Measurements from ENCODE around the gene FOCAD.
A peak's percentile ranks its signal among the peaks of the same experiment; 100 is the strongest.
"Not testable (repeated sequence)": the region's sequence is repeated elsewhere in the genome, so short reads cannot be mapped to it uniquely, and the experiment has no call there.

Gene FOCAD

DNA sequence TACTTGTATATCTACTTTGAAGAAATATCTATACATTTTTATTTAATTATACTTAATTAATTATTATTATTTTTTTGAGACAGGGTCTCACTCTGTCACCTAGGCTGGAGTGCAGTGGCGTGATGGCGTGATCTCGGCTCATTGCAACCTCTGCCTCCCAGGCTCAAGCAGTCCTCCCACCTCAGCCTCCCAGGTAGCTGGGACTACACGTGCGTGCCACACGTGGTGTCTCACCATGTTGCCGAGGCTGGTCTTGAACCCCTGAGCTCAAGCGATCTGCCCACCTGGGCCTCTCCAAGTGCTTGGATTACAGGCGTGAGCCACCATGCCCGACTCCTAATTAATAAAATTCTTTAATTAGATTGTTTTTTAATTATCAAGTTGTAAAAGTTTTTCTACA lies 10.5 kb upstream of the FOCAD start:
- not testable (repeated sequence) for DNase-seq (ENCODE audit: low read depth)

DNA sequence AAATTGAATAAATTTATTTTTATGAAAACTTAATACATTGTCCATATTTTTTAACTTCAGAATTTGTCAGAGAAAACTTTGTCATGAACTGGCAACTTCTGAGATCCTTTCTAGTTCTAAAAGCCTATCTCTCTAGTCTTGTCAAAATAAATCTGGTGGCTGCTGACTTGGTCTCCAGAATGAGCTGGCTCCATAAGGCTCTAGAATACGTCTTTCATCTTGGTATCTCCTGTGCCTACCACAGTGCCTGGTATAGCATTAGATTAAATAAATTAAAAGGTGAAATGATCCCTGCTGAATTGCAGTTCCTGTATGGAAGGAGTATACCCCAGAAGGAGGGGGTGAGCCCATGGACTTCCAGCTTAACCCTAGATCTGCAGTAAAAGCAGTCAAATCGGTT lies 2.6 kb upstream of the FOCAD start:
- DNase-seq (ENCODE audit: low read depth) = no peak

GRCh38 chr9:20683351-20684034 lies 566 bp upstream of the FOCAD start:
- DNase-seq (ENCODE audit: low read depth) = peak; percentile 25

- no peak for DNase-seq (ENCODE audit: low read depth)
These were observed 1.0 kb downstream of the FOCAD start for GRCh38 chr9:20684875-20685696.

DNA sequence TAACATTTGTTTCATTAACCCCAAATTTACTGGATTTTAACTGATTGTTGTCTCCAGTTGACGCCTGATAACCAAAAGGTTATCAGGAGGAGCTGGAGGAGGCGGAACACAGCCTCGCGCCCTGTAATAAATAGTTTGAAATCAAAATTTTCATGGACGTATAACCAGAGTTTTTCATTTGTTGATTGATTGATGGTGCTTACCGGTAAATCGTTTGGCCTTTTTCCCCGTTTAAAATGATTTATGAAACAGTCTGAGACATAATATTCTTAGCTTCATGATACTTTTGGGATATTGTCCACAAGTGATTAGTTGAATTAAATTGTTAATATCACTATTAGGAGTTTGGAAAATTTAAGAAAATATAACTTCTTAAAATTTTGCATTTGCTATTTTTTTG lies 1.7 kb downstream of the FOCAD start:
- no peak for DNase-seq (ENCODE audit: low read depth)

DNA sequence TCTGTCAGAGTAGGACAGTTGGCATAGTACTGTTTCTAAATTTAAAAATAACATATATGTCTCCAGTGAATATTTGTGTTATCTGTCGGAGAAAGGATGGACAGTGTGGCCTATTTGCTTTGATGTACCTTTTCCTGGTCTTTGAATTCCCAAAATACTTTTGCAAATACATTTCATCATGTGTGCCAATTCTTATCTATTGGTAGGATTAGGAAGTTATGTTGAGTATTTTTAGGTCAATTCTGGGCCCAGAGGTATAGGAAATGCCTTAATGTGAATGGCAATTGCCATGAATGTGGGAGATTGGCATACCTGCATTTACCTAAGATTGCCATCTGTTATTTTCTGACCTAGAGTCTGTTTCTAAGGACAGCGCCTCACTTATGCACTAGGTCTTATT lies 5.8 kb downstream of the FOCAD start:
- no peak for DNase-seq (ENCODE audit: low read depth)

GRCh38 chr9:20692554-20692953 lies 8.5 kb downstream of the FOCAD start:
- DNase-seq (ENCODE audit: low read depth) = no peak

- no peak for DNase-seq (ENCODE audit: low read depth)
These were observed 9.0 kb downstream of the FOCAD start for GRCh38 chr9:20693068-20693467.

GRCh38 chr9:20694248-20694647 lies 10.2 kb downstream of the FOCAD start:
- DNase-seq (ENCODE audit: low read depth) = no peak

DNA sequence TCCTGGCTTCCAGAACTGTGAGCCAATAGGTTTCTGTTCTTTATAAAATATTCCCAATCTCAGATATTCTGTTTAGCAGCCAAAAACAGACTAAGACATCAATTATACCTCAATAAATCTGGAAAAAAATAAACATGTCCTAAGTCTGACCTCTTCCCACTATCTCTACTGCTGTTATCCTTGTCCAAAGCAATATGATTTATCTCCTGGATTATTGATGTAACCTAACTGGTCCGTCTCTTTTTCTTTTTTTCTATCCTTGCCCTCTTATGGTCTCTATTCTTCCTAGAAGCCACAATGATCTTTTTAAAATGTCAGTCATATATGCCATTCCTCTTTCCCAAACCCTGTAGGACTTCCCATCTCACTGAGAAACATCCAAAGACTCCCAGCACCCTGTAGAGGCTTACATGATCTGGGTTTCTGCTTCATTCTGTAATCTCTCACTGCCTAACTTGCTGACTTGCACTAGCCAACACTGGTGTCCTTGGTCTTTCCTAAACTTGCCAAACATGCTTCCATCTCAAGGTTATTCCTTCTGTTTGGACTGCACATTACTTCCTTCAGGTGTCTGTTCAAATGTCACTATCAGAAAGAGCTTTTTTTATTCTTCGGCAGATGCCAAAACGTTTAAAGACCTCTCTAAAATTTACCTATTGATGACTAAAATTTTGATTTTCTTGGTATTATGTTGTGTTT lies 13.1 kb downstream of the FOCAD start:
- no peak for DNase-seq (ENCODE audit: low read depth)

DNA sequence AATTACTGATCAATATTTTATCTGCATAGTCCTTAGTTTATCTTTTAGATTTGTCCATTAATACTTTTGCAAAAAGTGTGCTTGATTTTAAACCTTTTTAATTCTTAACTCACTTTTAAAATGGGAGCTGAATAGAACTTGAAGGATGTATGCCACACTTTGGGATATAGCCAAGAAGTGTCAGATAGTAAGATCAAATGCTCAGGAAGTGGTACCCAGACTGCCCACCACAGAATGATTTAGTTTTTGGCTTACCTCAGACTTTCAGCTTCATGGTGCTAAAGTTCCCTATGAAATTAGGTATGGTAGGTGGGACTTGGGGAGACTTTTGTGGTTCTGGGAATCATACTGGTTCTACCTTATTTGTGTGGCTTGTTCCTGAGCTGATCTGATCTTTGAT lies 14.7 kb downstream of the FOCAD start:
- no peak for DNase-seq (ENCODE audit: low read depth)

GRCh38 chr9:20701060-20701459 lies 17.0 kb downstream of the FOCAD start:
- DNase-seq (ENCODE audit: low read depth) = no peak

DNA sequence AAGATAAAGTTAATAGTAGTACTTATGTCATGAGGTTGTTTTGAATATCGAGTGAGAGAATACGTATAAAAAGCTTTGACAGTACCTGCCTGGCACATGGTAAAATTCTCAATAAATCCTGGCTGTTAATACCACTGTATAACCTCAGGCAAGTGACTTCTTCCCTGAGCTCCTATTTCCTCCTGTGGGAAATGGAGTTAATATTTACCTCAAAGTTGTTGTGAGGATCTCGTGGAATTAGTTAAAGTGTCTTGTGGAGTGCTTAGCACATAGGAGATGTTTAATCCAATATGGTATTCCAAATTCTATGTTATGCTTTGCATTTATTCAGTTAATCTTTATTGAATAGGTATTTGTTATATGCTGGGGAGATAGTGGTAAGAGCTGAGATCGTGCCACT lies 18.5 kb downstream of the FOCAD start:
- DNase-seq (ENCODE audit: low read depth) = no peak

DNA sequence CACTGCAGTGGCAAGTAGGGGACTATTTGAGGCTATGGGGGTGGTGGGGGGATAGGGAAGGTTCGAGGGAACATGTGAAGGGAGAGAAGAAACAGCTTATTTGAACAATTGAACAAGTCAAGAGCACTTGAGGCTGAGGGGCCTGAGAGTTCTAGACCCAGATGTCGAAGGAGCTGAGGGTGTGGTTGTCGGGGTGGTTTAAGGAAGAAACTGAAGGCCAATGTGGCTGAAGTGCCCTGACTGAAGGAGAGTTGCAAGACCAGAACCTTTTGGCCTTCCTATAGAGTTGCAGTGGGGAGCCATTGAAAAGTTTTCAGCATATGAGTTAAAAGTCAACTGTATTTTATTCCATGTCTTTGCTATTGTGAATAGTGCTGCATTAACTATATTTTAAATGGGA lies 19.1 kb downstream of the FOCAD start:
- DNase-seq (ENCODE audit: low read depth) = no peak

GRCh38 chr9:20707708-20708107 lies 23.6 kb downstream of the FOCAD start:
- no peak for DNase-seq (ENCODE audit: low read depth)

GRCh38 chr9:20713172-20713571 lies 29.1 kb downstream of the FOCAD start:
- no peak for DNase-seq (ENCODE audit: low read depth)

DNA sequence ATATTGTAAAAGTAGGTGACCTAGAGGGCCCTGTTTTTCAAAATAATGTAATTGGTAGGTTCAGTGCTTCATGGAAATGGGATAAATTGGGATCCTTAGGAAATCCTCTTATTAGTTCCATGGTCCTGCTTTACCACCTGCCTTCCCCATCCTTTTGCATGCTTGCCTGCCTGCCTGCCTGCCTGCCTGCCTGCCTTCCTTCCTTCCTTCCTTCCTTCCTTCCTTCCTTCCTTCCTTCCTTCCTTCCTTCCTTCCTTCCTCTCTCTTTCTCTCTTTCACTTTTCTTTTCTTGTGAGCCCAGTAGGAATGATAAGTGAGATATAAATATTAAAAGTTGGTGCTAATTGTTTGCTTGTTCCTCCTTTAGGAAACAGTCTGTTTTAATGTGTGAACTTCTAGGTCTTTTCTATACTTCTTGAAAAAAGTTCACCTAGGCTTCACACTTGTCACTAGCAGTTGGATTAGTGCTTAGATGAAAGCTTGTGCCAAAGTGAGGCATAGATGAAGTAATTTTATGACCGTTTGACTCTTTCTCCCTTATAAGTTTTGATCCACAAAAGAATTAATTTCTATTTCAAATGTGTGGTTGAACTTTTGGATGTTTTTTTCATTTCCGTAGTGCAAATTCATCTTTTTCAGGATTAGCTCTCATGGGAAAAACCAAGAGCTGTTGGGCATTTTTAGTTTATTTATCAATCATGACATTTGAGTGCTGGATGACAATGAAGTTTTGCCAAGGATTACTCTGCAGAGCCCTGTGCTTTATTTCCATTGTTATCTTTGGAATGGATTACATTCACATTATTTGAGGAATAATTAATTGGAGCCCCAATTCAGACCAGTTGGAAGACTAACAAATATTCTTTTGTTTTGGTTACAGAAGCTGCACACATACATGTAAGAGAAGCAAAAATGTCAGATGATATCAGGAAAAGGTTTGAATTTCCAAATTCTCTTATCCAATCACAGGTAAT lies 30.7 kb downstream of the FOCAD start:
- no peak for DNase-seq (ENCODE audit: low read depth)

- no peak for DNase-seq (ENCODE audit: low read depth)
These were observed 38.2 kb downstream of the FOCAD start for GRCh38 chr9:20722221-20722620.

DNA sequence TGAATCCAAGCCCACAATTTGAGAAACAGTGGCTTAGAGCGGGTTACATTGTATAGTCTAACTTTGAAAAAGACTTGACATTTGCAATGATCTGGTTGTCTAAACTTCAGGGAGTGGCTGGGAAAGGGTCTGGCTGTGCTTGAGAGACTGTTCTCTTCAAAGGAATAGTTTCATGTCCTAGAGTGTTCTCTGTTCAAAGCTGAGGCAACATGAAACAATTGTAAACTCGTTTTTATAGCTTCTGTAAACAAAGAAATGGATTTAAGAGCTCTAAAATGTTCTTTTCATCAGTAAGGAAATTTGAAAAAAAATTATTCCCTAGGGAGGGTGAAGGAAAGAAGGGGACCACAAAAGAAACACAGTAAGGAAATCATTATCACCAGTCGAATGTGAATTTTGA lies 41.6 kb downstream of the FOCAD start:
- DNase-seq (ENCODE audit: low read depth) = no peak

DNA sequence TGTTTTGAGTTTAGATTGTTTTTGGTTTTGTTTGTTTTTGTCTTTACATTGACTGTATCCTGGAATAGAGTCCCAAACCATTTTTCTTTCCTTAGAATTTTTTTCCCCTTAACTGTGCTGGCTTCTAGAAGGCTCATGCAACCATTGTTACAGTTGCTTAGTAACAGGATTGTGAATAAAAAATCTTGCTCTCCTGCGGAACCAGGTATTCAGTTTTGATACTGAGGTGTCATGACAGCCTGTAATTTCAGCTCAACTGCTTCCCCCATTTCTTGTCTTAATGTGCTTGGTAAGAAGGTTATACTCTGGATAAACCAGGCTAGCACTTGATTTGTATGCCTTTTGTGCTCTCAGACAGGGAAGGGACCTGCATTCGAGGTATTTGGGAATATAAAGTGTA lies 42.1 kb downstream of the FOCAD start:
- DNase-seq (ENCODE audit: low read depth) = no peak

DNA sequence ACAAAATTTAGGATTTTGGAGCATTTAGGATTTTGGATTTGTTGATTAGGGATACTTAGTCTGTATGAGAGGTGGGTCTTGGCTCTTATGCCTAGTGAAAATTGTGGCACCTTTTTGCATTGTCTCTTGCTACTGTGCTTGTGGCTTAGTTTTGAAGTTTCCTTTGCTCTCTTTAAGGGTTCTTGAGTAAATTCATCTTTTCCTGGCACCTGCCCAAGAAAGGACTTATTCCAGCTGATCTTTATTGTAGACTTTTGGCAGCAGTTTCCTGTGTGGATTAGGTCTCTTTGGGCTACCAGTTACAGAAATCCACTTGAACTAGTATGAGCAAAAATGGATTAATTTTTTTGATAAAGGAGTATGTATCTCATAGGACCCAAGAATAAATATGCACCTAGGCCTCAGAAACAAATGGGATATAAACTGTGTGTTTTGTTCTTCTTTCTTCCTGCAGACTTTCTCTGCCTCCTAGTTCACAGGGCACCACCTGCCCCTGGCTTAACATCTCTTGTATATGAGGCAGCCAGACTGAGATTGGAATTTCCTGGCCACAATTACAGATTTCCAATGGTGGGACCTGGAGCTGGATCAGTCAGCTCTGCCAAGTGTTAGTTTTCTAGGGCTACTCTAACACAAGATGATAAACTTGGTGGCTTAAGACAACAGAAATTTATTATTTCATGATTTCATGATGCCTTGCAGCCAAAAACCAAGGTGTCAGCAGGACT lies 44.6 kb downstream of the FOCAD start:
- no peak for DNase-seq (ENCODE audit: low read depth)
